Neural cell (in vitro differentiated cells): ENCODE results near the gene SLC41A3. TPM values are rescaled to one million over a fixed set of nuclear protein-coding genes. Genes with fewer than 3 reads are reported as not detected.

Experiments
- H2AFZ ChIP-seq: fragments of 200-600, 300-800 bp; sonication (generic), shearing (Covaris generic); 2 replicates; pipeline ENCODE4 v1.6.0; 2014; ENCODE audit warnings: low read depth, mild to moderate bottlenecking, antibody characterized with exemption, low read length, moderate library complexity
- H3F3A ChIP-seq: fragments of 200-600 bp; shearing (Covaris generic); 2 replicates; pipeline ENCODE4 v1.6.1; 2016; ENCODE audit warnings: mild to moderate bottlenecking, moderate library complexity, mixed read lengths, antibody characterized with exemption, low read length; ENCODE audit not compliant: insufficient read depth, poor library complexity, severe bottlenecking
- H3K27ac ChIP-seq: fragments of 200-600, 300-800 bp; sonication (generic), shearing (Covaris generic); 2 replicates; pipeline ENCODE4 v1.5.1; 2014; ENCODE audit warnings: mild to moderate bottlenecking, low read length, moderate library complexity
- H3K27me3 ChIP-seq: fragments of 300-800, 200-600 bp; sonication (generic), shearing (Covaris generic); 2 replicates; pipeline ENCODE4 v1.6.0; 2014; ENCODE audit warnings: mild to moderate bottlenecking, low read depth, low read length, moderate library complexity; ENCODE audit not compliant: insufficient read depth
- H3K36me3 ChIP-seq: fragments of 300-800, 200-600 bp; sonication (generic), shearing (Covaris generic); 2 replicates; pipeline ENCODE4 v1.5.1; 2014; ENCODE audit warnings: mild to moderate bottlenecking, antibody characterized with exemption, low read length, moderate library complexity; ENCODE audit not compliant: insufficient read depth
- H3K4me2 ChIP-seq: fragments of 300-800, 200-600 bp; sonication (generic), shearing (Covaris generic); 2 replicates; pipeline ENCODE4 v1.6.0; 2014; ENCODE audit warnings: mild to moderate bottlenecking, low read length
- H3K4me3 ChIP-seq: fragments of 300-800, 200-600 bp; sonication (generic), shearing (Covaris generic); 2 replicates; pipeline ENCODE4 v1.5.1; 2014; ENCODE audit warnings: mild to moderate bottlenecking, low read length, moderate library complexity
- H3K79me2 ChIP-seq: fragments of 200-600 bp; shearing (Covaris generic); replicated peaks from 2 replicates; pipeline ENCODE4 v1.6.0; 2014; ENCODE audit warnings: mild to moderate bottlenecking, low read length, moderate library complexity; ENCODE audit not compliant: insufficient read depth
- H3K9ac ChIP-seq: fragments of 300-800, 200-600 bp; sonication (generic), shearing (Covaris generic); 2 replicates; pipeline ENCODE4 v1.6.1; 2016; ENCODE audit warnings: mild to moderate bottlenecking, low read length, mixed read lengths
- H3K9me2 ChIP-seq: fragments of 200-600 bp; shearing (Covaris generic); 2 replicates; pipeline ENCODE4 v1.6.1; 2016; ENCODE audit warnings: mild to moderate bottlenecking, low read length, mixed read lengths; ENCODE audit not compliant: insufficient read depth
- H3K9me3 ChIP-seq: fragments of 200-600, 300-800 bp; sonication (generic), shearing (Covaris generic); 2 replicates; pipeline ENCODE4 v1.6.1; 2016; ENCODE audit warnings: mild to moderate bottlenecking, mixed run types, low read length, moderate library complexity, mixed read lengths
- H4K20me1 ChIP-seq: fragments of 200-600 bp; shearing (Covaris generic); 2 replicates; pipeline ENCODE4 v1.6.1; 2016; ENCODE audit warnings: mild to moderate bottlenecking, mixed run types; ENCODE audit not compliant: insufficient read depth
- CTCF ChIP-seq: fragments of 450-650 bp; IDR thresholded peaks from 2 replicates; pipeline ENCODE4 v1.5.1; 2014; ENCODE audit warnings: antibody characterized with exemption, mild to moderate bottlenecking, moderate library complexity; ENCODE audit not compliant: poor library complexity, severe bottlenecking
- EP300 ChIP-seq: fragments of 450-650 bp; conservative IDR thresholded peaks from 2 replicates; pipeline ENCODE4 v1.6.1; 2014; ENCODE audit warnings: antibody characterized with exemption, mild to moderate bottlenecking, moderate library complexity; ENCODE audit not compliant: poor library complexity, severe bottlenecking
- EZH2 ChIP-seq: fragments of 200-600, 300-800 bp; shearing (Covaris generic), sonication (generic); IDR thresholded peaks from 2 replicates; pipeline ENCODE4 v1.6.1; 2014; ENCODE audit warnings: antibody characterized with exemption, low read length, borderline replicate concordance, mild to moderate bottlenecking; ENCODE audit not compliant: insufficient read depth, poor library complexity, severe bottlenecking
- MXI1 ChIP-seq: fragments of 450-650 bp; conservative IDR thresholded peaks from 2 replicates; pipeline ENCODE4 v1.6.1; 2014; ENCODE audit warnings: antibody characterized with exemption, mild to moderate bottlenecking; ENCODE audit not compliant: poor library complexity, severe bottlenecking
- POLR2AphosphoS5 ChIP-seq: IDR thresholded peaks from 2 replicates; pipeline ENCODE4 v1.6.1; 2012
- RAD21 ChIP-seq: fragments of 450-650 bp; conservative IDR thresholded peaks from 2 replicates; pipeline ENCODE4 v1.6.1; 2014; ENCODE audit warnings: antibody characterized with exemption, mild to moderate bottlenecking, moderate library complexity
- REST ChIP-seq: IDR thresholded peaks from 2 replicates; pipeline ENCODE4 v1.6.1; 2012; ENCODE audit warnings: borderline replicate concordance
- SMC3 ChIP-seq: fragments of 450-650 bp; conservative IDR thresholded peaks from 2 replicates; pipeline ENCODE4 v1.6.1; 2014; ENCODE audit warnings: antibody characterized with exemption, mild to moderate bottlenecking, moderate library complexity; ENCODE audit not compliant: poor library complexity
- TAF1 ChIP-seq: IDR thresholded peaks from 2 replicates; pipeline ENCODE4 v1.6.1; 2012; ENCODE audit warnings: low read depth
- polyA plus RNA-seq: library from polyadenylated mRNA; depleted of rRNA; stranded (reverse); fragments of >200 nt; gene quantifications from 2 replicates; pipeline ENCODE4 v1.2.3, GENCODE V29; 2014

SLC41A3 gene
- polyA plus RNA-seq, 1 donor from 2014 or later: 80.0 TPM

- no peak overlapping the region for H2AFZ ChIP-seq
- H3K27me3 ChIP-seq: no peaks in the 10 kb centered on the region
- H3K9ac ChIP-seq: no peak overlapping the region
- no peaks in the 10 kb centered on the region for H3F3A ChIP-seq
- H4K20me1 ChIP-seq: no peaks in the 10 kb centered on the region
- no peak overlapping the region for H3K4me2 ChIP-seq
- TF ChIP-seq MXI1: no peak
- TF ChIP-seq EP300: no peak
- no peak for TF ChIP-seq SMC3
- TF ChIP-seq REST: no peak
- TF ChIP-seq POLR2AphosphoS5: no peak
- TF ChIP-seq EZH2: no peak
- no peak for TF ChIP-seq RAD21
- TF ChIP-seq CTCF: no peak
- TF ChIP-seq TAF1: no peak
- H3K4me3 ChIP-seq: no peak overlapping the region
- no peaks in the 10 kb centered on the region for H3K9me3 ChIP-seq
- no peaks in the 10 kb centered on the region for H3K36me3 ChIP-seq
- H3K27ac ChIP-seq: no peak overlapping the region
- no peaks in the 10 kb centered on the region for H3K9me2 ChIP-seq
- no peaks in the 10 kb centered on the region for H3K79me2 ChIP-seq
These were observed 27.0 kb downstream of the SLC41A3 start for GRCh38 chr3:126056681-126057500.

GRCh38 chr3:126056088-126056487 lies 27.8 kb downstream of the SLC41A3 start:
- TF ChIP-seq TAF1 (no peak), EP300 (no peak), CTCF (no peak)
- Histone ChIP-seq H3F3A (no peaks in the 10 kb centered on the region), H3K4me3 (no peak overlapping the region), H2AFZ (no peak overlapping the region), H3K27me3 (no peaks in the 10 kb centered on the region), H4K20me1 (no peaks in the 10 kb centered on the region), H3K9ac (no peak overlapping the region), H3K79me2 (no peaks in the 10 kb centered on the region), H3K9me3 (no peaks in the 10 kb centered on the region), H3K4me2 (no peak overlapping the region), H3K36me3 (no peaks in the 10 kb centered on the region), H3K27ac (no peak overlapping the region), H3K9me2 (no peaks in the 10 kb centered on the region)
